NCI-H2196 (cell line): ENCODE measurements around the gene PPIE.

Experiments
- DNase-seq: peaks from one replicate; lab custom pipeline; 2025; ENCODE audit not compliant: unreplicated experiment; lab: John Stamatoyannopoulos, UW

The PPIE gene

GRCh38 chr1:39720094-39720999 lies 18.3 kb upstream of the PPIE start:
- peak; percentile 72 for DNase-seq

GRCh38 chr1:39721664-39722063 lies 17.0 kb upstream of the PPIE start:
- no peak for DNase-seq

- DNase-seq, result no peak
Observed at GRCh38 chr1:39722495-39722894, 16.2 kb upstream of the PPIE start.

GRCh38 chr1:39726600-39726999 lies 12.1 kb upstream of the PPIE start:
- no peak for DNase-seq

- no peak for DNase-seq
Observed at GRCh38 chr1:39727221-39727931, 11.3 kb upstream of the PPIE start.

- no peak for DNase-seq
Observed at GRCh38 chr1:39727932-39728317, 10.8 kb upstream of the PPIE start.

DNA sequence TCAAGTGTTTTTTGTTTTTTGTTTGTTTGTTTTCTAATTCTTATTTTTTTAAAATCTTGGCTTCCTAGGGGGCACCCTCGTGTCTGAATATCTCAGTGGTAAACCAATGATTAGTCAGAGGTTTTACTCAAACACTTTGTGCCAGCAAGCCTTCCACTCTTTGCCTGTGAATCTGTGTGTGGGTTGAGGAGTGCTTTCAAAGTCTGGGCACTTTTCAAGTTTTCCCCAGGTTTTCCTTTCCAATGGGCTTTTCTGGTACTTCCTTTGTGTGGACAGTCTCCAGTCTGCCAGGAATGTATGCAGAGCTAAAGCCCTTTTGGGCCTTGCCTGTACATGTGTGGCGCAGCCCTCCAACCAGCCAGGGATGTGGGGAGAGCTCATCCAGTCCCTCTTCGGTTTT lies 9.7 kb upstream of the PPIE start:
- DNase-seq, result no peak

GRCh38 chr1:39729842-39730241 lies 8.8 kb upstream of the PPIE start:
- DNase-seq, result no peak

DNA sequence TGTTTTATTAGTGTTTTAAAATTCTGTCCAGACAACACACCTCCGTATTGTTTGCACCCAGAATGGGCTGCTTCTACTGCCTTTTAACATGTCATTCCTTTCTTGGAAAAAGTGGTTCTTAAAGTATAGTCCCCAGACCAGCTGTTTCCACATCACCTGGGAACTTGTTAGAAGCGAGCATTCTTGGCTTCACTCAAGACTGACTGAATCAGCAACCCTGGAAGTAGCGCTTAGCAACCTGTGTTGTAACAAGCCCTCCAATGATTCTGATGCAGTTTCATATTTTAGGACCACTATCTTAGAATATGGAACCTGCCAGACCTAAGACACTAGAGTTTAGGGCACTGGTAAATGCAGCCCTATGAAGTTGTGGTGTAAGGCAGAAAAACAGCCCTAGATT lies 6.0 kb upstream of the PPIE start:
- DNase-seq, result no peak

DNA sequence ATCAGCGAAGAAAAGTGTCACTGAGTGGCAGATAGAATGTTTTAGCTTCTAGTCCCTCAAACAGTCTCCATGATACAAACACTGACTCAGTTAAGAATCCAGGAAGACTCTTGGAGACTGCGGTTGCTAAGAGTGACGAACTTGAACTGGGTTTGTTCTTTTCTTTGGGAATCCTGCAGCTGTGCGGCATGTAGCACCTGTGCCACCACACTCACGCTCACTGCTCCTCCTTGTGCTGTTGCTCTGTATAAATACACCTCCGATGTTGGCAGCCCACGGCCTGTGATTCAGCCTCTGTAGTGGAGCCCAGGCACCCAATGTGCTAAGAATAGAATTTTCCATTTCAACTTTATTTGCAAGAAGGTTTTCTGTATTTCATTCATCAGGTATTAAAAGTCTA lies 5.5 kb upstream of the PPIE start:
- DNase-seq, result no peak

DNA sequence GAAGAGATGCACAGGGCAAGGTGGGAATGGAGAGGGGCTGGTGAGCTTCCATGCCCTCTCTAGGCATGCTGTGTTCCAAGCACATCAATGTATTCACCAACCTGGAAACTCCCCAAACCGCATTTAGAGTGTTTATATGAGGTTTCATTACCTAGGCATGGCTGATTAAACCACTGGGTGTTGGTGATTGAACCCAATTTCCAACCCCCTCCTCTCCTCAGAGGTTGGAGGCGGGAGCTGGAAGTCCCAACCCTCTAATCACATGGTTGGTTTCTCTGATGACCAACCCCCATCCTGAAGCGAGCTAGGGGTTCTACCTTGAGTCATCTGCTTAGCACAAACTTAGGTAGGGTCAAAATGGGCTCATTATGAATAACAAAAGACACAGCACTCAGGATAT lies 3.0 kb upstream of the PPIE start:
- no peak for DNase-seq

- no peak for DNase-seq
Observed at GRCh38 chr1:39737546-39738169, 1.0 kb upstream of the PPIE start.

DNA sequence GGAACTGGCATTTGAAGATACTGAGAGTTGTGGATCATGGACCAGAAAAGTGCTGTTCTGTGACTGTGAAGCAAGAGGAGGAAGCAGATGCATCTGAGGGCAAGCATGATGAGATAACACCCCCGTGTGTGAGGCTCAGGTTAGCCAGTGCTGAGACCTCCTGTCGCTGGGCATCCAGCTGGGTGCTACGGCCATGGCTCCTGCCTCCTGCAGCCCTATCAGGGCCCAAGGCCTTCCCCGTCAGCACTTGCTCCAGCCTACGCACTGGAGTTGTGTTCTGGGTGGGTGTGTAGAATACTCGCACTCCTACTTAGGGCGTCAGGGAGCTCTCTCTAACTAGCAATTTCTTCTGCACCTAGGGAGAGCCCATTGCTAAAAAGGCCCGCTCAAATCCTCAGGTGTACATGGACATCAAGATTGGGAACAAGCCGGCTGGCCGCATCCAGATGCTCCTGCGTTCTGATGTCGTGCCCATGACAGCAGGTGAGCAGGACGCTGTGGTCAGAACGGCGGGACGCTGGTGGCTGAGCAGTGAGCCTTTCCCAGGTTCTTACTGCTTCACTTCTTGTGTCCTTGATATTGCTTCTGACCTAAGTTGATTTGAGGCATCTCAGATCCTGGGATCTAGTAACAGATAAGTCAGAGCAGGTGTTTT lies 6.5 kb downstream of the PPIE start:
- no peak for DNase-seq

DNA sequence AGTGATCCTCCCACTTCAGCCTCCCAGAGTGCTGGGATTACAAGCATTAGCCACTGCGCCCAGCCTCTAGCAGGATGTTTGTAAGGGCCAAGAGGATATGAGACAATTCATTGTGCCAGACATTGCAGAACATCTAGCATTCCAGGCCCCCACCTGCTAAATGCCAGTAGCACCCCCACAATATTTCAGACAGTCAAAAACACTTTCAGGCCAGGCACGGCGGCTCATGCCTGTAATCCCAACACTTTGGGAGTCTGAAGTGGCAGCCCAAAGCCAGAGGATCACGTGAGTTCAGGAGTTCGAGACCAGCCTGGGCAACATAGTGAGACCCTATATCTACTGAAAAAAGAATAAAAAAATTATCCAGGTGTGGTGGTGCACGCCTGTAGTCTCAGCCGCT lies 12.9 kb downstream of the PPIE start:
- DNase-seq, result no peak

DNA sequence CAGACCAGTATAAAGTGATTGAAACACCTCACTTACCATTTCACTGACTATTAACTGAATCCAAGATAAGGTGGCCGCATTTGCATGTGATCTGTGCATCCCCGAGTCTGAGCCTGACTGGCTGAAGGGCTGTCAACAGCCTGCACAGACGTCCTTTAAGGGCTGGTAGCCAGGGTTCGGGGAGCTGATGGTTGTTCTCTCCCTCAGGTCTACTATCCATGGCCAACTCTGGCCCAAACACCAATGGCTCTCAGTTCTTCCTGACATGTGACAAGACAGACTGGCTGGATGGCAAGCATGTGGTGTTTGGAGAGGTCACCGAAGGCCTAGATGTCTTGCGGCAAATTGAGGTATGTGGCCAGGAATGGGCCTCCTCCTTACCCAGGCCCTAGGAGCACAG lies 14.0 kb downstream of the PPIE start:
- no peak for DNase-seq

DNA sequence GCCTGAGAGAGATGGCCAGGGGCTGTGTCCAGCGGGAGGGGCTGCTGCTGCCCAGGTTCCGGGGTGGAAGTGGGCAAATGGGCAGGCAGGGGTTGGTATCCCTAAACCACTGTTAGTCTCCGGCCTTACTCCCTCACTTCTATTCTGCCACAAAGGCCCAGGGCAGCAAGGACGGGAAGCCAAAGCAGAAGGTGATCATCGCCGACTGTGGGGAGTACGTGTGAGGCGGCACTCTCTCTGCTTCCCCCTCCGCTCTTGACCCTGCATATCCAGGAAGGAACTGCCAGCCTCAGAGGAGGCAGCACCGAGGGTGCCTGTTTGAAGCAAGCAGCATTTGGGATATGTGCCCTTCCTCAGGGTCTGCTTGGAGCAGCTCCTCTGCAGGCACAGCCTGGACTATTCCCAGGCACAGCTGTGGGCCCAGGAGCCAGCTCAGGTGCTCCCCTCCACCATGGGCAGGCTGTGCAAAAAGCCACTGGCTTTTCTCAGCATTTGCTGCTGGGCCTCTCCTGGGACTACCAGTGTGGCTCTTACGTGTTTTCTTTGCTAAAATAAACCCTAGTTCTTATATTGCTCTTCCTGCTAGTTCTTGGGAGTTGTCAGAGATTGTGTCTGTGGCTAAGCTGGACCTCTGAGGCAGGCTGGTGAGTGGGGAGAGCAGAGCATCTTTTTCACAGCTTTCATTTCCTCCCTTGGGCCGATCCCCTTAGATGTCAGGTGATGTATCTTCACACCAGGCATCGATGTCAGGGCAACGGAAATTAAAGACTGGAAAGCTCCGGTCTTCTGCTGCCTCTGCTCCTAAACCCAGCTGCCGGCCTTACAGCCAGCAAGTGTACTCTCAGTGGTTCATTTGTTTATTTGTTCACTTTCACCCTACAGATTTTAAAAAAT lies 14.7 kb downstream of the PPIE start:
- peak; percentile 35 for DNase-seq

DNA sequence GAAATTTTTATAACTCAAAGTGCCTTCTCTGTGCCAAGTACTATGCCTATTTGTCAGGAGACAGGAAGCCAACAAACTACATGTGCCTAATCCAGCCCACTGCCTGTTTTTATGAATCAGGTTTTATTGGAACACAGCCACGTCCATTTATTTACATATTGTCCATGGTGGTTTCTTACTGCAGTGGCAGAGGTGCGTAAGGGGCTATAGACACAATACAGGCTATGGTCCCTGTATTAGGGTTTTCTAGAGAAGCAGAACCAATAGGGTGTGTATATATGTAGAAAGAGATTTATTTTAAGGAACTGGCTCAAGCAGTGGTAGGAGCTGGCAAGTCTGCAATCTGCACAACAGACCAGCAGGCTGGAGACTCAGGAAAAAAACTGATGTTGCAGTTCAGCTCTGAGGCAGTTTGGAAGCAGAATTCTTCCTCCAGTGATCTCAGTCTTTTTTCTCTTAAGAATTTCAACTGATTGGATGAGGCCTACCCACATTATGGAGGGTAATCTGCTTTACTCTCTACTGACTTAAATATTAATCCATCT lies 15.4 kb downstream of the PPIE start:
- peak; percentile 40 for DNase-seq

DNA sequence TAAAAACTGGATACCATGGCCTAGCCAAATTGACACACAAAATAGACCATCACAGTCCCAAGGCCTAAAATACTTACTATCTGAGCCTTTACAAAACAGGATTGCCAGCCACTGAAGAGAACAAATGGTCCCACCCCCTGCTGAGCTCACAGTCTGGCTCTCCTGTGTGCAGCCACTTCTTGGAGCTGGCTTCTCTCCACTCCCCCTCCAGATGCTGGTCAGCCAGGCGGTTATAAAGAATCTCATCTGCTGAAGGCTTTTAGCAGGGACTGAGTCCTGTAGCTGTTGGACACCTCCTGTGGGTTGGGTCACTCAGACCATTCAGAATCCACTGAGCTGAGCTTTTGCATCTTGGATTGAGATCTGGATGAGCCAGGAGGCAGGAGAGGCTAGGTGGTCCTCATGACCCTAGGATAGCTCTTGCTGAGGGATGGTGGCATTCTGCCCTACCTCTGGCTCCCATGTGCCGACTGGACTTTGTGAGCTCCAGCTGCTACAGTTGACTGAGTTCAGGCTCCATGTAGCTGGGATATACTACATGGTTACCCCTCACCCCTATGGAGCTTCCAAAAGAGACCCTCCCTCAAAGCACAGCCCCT lies 16.3 kb downstream of the PPIE start:
- DNase-seq, result no peak

GRCh38 chr1:39755965-39756659 lies 17.4 kb downstream of the PPIE start:
- no peak for DNase-seq
